Stimulated activated naive CD8-positive, alpha-beta T cell treated with anti-CD3 and anti-CD28 coated beads, Interleukin-15, Interleukin-2, amounts not matched to agents 100 U/mL and 50 U/mL, for 24 hours (primary cell): Measurements from ENCODE around the gene NEMP2.
"Not testable (repeated sequence)": the region's sequence is repeated elsewhere in the genome, so short reads cannot be mapped to it uniquely, and the experiment has no call there.

Source experiments
- ATAC-seq: fragments of 150-1000 bp; cut with Tn5 transposase; one replicate; pipeline ENCODE4 v1.10.0; 2021
- DNase-seq: peaks from one replicate; pipeline ENCODE4 v3.0.0; 2021

Gene NEMP2

DNA sequence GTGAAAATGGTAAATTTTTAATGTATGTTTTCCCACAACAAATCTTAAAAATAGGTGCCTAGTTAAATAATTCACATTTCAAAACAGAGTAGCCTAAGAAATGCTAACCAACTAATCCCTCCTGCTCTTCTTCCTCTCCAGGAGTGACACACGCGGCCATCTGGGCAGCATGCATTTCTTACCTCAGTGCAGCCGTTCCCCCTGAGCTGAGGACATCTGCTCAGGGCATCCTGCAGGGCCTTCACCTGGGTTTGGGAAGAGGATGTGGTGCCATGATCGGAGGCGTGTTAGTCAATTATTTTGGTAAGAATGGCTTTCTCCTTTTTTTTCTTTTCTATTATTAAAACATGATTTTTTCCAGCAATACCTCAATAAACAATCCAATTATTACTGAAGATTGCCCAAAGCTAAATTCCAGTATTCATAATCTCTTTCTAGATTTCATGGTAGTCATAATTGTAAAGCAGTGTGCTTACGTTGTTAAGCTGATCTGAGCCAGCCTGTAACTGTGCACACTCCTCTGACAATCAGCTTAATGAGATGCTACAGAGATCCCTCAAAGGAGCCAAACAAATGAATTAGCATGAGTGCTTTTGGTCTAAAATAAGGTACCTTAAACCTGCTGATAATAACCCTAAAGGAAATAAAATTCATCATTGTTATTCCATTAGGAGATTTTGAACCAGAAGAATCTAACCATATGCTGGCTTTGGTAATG lies 45.8 kb downstream of the NEMP2 start:
- ATAC-seq = no peak
- DNase-seq = no peak

DNA sequence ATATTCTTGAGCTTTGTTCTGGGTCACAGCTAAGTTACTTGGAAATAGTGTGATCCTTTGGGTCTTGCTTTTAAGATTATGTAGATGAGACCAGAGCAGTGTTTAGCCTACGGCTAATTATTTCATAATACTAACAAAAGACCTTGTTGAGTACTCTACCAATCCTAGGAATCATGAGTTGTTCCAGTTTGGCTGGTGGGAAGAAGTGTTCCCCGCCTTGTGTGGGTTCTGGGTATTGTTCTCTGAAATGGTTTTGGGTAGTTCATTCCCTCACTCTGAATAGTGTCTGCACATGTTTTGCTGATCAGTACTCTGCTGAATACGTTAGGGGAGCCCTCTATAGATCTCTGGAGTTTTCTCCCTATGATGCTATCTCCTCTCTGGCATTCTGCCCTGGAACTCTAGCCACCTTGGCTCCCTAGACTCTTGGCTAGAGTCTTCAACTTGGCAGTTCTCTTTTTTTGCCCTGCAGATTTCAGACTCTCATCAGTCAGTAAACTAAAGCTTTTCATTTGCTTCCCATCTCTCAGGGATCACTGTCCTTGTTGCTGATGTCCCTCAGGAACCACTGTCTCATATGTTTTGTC lies 48.4 kb downstream of the NEMP2 start:
- no peak for DNase-seq
- ATAC-seq = no peak

DNA sequence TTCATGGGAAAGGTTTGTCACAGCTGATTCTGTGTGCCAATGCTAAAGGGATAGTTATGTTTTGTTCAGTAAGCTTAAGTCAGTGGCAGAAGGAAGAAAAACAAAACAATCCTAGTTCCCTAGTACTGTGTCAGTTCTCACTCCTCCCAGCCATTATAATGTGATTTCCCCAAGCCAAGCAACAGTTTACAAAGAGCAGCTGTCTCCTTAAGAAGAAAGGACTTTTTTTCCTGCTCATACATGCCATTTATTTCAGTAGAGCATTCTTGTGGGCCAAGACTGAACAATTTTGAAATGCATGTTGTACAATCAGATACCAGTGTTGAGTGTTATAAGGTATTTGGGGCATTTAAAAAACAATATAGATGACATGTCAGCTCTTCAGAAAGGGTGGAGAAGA lies 52.1 kb downstream of the NEMP2 start:
- ATAC-seq = no peak

DNA sequence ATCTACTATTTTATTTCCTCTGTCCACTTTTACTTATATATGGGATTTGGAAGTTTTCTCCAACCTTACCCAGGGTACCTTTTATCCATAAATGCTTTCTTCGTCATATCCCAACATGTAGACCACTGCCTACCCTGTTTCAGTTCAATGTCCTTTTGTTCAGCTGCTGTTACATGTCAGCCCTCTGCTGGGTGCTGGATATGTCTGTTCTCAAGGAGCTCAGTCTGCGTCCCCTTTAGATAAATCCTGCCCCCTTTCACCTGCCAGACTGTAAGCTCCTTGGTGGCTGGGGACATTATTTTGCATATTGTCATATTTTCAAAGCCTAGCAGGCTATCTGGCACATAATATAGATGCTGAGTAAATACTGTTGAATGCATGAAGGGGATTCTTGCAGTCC lies 53.2 kb downstream of the NEMP2 start:
- DNase-seq (no peak), ATAC-seq (no peak)

More for the DNA sequence above, 52.1 kb downstream of the NEMP2 start:
- DNase-seq = no peak

DNA sequence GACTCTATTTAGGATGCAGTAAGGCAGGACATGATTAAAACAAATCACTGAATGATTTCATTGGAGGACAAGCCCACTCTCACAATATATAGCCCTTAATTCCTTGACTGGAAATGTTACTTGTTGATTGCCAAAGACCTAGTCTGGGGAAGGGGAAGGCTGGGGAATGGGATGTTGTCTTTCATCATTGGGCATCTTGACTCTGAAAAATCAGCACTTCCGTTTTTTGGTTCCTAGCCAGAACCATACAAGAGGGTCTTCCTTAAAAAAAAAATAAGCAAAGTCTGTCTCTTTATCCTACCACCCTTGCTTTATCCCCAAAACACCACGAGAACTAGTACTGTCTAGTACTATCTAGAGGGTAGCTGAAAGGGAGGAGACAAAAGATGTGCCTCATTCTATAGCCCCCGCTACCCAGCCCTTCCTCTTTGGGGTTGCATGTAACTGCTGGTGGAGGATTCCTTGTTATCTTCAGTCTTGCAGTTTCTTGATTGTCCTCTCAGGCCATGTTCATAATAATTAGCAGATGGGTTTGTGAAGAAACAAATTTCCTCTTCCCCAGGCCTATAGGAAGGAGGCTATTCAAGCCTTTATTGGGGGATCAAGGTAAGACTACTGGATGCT lies 55.8 kb downstream of the NEMP2 start:
- no peak for ATAC-seq
- no peak for DNase-seq

DNA sequence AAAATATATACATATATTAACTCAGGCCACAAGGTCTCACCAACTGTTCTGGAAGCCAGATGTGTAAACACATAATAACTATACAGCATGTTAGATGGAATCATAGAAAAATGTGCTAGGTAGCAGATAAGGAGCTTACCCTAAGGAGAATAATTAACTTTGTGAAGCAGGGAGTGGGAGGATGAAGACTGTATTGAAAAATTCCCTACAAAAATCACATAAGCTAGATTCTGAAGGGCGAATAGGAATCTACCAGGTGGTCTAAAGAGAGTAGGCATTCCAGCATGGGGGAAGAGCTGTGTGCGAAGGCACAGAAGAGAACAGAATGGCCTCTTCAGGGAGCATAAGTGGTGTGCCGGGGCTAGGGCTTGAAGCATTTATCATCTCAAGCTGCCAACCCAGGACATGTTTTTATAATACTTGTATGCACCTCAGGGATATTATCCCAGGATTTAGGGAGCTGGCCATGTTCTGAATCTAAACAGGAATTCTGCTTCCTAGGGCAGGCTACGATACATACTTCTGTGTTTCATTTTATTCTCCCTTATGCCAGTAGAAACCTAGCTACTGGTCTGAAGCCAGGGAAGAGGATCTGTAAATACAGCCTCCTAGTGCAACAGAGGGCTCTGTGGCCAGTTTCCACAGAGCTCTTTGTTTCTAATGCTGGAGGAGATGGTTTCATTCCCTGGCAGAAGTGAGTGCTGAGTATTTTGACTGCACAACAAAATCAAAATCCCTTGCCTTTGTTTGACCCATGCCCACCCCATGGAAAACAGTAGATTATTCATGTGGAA lies 56.7 kb downstream of the NEMP2 start:
- DNase-seq (no peak), ATAC-seq (no peak)

DNA sequence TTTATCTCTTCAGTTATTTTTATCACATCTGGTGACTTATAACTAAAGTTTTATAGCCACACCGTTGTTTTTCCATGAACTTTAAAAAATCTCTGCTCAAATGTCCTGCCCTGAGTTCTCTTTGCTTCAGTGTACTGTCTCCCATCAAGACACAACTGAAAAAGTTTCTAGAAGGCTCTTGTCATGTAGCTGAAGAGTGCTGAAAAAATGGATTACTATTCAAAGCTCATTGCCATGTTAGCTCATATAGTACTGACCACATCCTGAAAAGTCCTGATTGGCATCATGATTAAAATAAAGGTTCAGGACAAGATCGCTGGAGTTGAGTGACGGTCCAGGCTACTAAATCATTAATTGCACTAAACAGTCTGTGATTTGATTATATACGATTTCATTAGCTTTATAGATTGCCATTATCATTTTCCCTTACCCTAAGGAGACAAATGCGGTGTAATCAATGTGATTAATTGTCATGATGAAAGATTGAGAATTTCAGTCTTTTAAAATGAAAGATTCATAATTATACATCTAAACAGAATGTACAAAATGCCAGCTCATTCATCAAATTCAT lies 64.2 kb downstream of the NEMP2 start:
- no peak for ATAC-seq
- DNase-seq = no peak

DNA sequence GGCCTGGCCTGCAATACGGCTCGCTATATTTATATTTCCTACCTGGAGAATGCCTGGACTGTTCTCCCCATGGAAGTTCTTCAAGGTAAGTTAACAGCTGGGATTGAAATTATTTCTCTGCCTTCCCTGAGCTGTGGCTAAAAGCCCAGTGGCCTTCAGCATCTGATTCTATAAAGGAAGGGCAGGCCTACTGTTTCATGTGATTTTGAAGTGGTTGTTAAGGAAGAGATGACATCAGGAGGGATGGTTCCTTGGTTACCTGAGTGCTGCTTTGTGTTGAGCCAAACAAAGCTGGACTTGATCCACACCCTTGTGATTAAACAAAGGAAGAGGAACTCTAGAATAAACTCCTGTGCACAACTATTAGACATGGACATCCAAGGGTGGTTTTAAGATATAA lies 64.8 kb downstream of the NEMP2 start:
- ATAC-seq = no peak
- DNase-seq = no peak

DNA sequence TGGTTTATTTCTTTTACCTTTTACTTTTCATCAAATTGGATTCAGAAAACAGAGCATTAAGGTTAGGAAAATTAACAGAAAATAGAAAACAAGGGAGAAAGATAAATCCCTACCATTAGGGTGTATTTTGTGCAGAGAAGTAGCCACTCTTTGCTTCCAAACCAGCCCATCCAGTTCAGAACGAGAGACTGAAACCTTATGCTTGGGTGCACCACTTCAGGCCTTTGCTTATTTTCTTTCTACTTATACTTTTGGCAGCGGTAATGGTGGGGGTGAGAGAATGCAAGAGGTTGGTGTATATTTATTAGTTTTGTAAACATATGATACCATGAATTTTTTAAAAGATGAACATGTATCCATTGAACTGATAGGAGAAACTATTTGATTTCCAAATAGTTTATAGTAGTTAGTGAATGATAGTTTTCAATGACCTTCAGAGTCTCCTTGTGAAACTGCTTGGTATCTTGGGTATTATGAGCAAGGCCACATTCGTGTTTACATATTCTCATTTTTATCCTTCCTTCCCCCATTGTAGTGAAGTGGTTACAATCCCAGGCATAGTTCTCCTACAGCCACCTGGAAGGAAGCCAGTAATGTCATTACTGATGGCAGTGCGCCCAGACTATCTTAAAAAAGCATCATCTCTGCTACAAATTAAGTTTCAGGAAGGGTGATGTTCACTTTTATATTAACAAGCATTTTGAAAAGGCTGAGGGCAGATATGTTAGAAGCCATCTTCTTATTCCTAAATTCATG lies 65.5 kb downstream of the NEMP2 start:
- ATAC-seq = no peak
- no peak for DNase-seq

DNA sequence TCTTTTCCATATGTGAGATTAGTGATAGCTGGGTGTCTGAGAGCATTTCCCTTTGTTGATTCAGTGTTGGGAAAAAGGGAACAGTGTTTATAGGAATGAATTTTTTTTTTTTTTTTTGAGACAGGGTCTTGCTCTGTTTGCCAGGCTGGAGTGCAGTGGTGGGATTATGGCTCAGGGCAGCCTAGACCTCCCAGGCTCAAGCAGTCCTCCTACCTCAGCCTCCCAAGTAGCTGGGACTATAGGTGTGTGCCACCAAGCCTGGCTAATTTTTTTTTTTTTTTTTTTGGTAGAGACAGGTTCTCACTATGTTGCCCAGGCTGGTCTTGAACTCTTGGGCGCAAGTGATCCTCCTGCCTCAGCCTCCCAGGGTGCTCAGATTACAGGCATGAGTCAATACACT lies 66.2 kb downstream of the NEMP2 start:
- not testable (repeated sequence) for ATAC-seq, DNase-seq

DNA sequence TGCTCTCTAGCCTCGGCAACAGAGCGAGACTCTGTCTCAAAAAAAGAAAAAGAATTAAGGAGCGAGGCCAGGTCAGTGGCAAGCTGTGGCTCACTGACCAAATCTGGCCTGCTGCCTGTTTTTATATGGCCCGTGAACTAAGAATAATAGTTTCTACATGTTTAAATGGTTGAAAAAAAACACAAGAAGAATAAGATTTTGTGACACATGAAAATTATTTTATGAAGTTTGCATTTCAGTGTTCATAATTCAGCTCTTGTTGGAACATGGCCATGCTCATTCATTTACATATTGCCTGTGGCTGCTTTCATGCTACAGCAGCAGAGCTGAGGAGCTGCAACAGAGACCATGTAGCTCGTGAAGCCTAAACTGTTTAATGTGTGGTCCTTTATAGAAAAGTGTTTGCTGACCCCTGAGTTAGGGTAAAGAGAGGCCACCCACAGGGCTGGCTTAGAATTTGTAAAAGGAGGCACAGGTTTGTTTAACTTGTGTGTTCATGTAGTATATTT lies 66.9 kb downstream of the NEMP2 start:
- ATAC-seq = no peak
- no peak for DNase-seq

DNA sequence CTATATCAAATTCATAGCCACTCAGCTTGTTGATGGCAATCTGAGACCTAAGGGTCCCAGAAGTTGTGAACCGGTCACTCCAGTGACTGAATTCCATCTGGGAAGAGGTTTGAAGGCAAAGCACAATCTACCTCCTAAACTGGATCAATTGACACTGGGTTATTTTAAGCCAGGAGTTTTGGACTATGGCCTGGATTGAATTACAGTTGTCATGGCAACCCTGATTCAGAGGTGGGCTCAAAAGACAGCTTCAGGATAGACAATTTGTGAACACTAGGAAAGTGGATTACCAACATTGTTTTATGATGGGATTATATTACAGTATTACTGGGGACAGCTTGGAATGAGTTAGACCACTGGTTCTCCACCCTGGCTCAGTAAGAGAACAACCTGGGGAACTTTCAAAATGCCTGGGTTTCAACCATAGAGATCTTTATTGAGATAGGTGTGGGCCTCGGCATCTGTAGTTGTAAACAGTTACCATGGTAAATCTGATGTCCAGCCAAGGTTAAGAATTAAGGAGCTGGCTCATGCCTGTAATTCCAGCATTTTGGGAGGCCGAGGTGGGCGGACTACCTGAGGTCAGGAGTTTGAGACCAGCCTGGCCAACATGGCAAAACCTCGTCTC lies 67.6 kb downstream of the NEMP2 start:
- no peak for ATAC-seq
- no peak for DNase-seq

DNA sequence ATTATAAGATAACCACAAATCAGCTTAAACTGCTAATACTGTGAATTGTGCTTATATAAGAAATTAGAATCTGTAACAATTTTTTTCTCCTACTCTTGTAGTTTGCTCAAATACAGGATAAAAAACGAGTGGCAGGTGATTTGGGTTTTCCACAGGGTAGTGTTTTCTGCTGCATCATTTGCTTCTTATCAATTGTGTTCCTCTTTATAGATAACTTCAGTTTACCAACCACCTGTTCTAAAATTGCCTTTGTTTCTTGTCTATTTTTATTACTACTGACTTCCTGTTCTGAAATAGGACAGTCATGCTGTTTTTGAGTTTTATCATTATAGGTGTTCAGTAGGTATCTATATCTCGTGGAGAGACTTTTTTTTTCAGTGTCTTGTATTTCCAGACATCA lies 69.5 kb downstream of the NEMP2 start:
- ATAC-seq = no peak
- DNase-seq = no peak

DNA sequence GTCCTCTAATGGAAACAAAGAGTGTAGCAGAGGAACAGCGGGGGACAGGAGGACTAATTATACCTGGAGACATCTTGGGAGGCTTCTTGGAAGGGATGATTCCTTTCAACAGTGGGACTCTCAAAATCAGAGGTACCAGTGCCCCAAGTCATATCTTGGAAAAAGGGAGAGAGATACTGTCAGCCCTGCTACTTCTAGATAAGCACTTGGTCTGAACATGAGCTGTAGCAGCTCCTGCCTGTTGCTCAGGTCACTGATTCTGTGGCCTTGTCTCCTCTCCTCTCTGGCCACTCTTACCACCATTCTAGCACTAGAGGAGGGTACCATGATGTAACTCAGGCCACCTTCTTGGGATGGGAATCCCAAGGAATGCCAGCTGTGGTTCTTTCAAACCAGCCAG lies 71.9 kb downstream of the NEMP2 start:
- no peak for DNase-seq
- ATAC-seq = no peak

DNA sequence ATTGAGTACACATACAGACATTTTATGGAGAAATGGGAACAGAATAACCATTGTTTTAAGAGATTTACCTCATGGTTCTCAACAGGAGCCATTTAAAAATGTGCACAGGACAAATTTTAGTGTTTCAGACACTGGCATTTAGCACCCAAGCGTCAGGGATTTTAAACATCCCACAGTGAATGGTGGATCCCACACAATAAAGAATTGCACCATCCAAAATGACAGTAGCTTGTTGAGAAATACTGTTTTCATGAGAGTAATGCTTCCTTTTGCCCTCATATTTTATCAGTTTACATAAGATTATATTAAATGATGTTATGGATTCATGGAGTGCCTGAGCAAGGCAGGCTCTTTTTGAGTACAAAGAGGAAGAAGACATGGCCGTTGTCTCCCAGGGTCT lies 72.3 kb downstream of the NEMP2 start:
- ATAC-seq (no peak), DNase-seq (no peak)

DNA sequence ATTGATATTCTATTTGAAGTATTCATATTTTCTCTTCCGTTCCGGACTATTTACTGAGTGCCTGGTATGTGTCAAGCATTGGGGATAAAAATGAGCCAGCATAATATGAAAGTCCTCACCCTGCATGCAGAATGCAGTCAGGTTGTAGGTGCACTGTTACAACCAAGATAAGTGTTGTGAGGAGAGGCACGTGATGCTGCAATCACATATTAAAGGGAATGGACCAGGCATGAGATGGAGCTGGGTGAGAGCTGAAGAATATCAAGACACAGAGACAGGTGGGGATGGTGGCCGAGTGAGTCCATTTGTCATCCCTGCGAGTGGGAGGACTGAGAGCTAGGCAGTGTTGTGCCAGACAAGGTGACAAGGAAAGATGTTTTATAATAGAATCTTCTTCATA lies 74.0 kb downstream of the NEMP2 start:
- DNase-seq (no peak), ATAC-seq (no peak)

DNA sequence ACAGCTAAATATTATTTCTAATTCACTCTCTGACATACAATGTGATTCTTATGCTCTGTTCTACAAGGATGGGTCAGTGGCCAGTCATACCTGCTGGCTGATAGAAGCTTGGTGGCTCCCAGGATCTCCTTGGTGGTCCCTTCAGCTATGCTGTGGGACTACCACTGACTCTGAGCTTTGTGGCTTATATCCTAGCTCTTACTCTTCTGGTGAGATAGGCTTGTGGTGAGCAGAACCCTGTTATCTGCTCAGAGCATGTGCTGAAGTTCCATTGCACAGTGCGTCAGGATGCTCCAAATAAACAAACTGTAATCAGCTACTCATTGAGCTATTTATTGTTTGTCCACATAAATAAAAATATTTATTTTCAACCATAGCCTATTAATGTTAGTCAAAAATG lies 74.6 kb downstream of the NEMP2 start:
- DNase-seq (no peak), ATAC-seq (no peak)

DNA sequence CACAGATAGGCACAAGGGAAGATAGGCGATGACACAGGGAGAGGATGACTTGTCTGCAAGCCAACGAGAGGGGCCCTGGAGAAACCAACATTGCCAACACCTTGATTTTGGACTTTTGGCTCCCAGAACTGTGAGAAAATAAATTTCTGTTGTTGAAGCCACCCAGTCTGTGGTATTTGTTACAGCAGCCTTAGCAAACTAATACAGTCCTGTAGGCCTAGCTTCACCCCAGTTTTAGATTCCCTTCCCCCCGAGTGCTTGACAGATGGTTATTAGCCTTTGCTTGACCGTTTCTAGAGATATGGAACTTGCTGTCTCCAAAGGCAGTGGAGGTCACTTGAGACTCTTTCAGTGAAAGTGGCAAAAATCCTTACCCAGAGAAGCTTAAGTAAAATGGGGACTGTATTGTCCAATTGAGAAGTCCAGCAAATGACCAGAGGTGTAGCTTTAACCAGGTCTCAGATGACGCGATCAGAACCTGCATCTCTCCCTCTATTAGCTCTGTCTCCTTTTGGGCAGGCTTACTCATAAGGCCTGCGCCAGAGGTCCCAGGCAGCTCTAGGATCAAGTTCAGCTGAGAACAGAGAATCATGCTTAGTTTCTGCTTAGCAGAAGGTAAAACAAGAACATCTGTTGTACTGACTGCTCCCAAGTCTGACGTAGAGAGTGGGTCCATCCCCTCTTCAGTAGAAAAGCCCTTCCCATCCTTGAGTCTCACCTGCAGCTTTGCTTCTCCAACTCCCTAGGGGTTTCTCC lies 76.0 kb downstream of the NEMP2 start:
- DNase-seq (no peak), ATAC-seq (no peak)

DNA sequence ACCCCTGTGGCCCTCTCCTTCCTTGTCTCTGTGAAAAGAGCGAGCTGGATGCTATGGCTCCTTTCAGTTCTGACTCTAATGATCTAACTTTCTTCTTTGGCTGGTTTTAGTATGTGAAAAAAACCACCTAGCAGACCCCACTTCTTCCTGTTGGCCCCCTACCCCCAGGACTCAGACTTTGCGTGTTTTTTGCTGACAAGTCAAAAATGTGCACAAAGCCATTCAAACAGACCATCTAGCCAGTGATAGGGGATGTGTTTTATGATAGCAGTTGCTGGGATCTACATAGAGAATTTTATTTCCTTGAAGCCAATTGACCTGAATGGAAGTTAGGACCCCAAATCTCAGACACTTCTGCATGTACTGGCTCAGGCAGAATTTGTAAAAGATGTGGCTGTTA lies 77.3 kb downstream of the NEMP2 start:
- ATAC-seq (no peak), DNase-seq (no peak)

DNA sequence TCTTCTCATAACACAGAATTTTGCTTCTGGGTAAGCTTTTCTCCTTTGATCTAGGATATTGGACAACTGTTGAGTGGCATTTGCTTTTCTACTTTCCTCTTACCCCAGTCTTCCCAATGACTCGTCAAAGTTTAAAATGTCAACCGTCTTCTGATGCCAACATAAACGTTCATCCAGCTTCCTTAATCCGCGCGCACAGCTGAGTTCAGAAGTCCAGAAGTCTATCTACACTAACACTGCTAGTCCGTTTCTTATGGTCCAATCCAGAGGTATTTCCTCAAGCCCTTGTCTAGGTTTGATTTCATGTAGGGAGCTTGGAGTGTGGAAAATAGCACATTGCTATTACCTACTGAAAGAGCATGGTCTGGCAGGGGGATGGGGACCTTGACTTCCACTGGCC lies 77.7 kb downstream of the NEMP2 start:
- no peak for ATAC-seq
- DNase-seq = no peak
